GM21723 (cell line): ENCODE results near the gene COMMD6.
"Not testable (repeated sequence)": the region's sequence is repeated elsewhere in the genome, so short reads cannot be mapped to it uniquely, and the experiment has no call there.

Source experiments
- ATAC-seq: cut with Tn5 transposase; IDR thresholded peaks from one replicate; pipeline ENCODE4 v1.9.1; 2021; ENCODE audit warnings: mild to moderate bottlenecking, moderate library complexity; ENCODE audit not compliant: unreplicated experiment

COMMD6 gene

GRCh38 chr13:75537401-75538365 is at the start of gene COMMD6:
Gene COMMD6, minus strand, starts transcription at chr13:75537841. Its CDS starts 36 bp downstream, at chr13:75537805.
- ATAC-seq = peak; percentile 99

- no peak for ATAC-seq
These were observed 47.5 kb upstream of the COMMD6 start for GRCh38 chr13:75585153-75585552.

- no peak for ATAC-seq
These were observed 45.5 kb upstream of the COMMD6 start for GRCh38 chr13:75583091-75583490.

- no peak for ATAC-seq
These were observed 44.4 kb upstream of the COMMD6 start for GRCh38 chr13:75581874-75582640.

GRCh38 chr13:75579529-75579928 is 41.9 kb upstream of the COMMD6 start:
- peak; percentile 72 for ATAC-seq

- no peak for ATAC-seq
These were observed 31.9 kb upstream of the COMMD6 start for GRCh38 chr13:75569576-75569975.

- ATAC-seq = no peak
These were observed 29.0 kb upstream of the COMMD6 start for GRCh38 chr13:75566658-75567057.

GRCh38 chr13:75558145-75558840 is 20.7 kb upstream of the COMMD6 start:
- no peak for ATAC-seq

- no peak for ATAC-seq
These were observed 19.3 kb upstream of the COMMD6 start for GRCh38 chr13:75556961-75557360.

GRCh38 chr13:75555836-75556235 is 18.2 kb upstream of the COMMD6 start:
- ATAC-seq = no peak

GRCh38 chr13:75554981-75555380 is 17.3 kb upstream of the COMMD6 start:
- no peak for ATAC-seq

GRCh38 chr13:75554464-75554863 is 16.8 kb upstream of the COMMD6 start:
- ATAC-seq = no peak

GRCh38 chr13:75550159-75550567 is 12.5 kb upstream of the COMMD6 start:
- ATAC-seq = peak; percentile 26

- peak; percentile 97 for ATAC-seq
These were observed 11.9 kb upstream of the COMMD6 start, which contains the start of gene UCHL3 for GRCh38 chr13:75549262-75550158. Gene UCHL3, plus strand, starts transcription at chr13:75549791. Its CDS starts 30 bp downstream, at chr13:75549821.

- no peak for ATAC-seq
These were observed 10.3 kb upstream of the COMMD6 start for GRCh38 chr13:75547917-75548316.

- ATAC-seq = not testable (repeated sequence)
These were observed 7.7 kb upstream of the COMMD6 start for GRCh38 chr13:75545386-75545785.

GRCh38 chr13:75544681-75545330 is 7.2 kb upstream of the COMMD6 start:
- no peak for ATAC-seq

- ATAC-seq = no peak
These were observed 4.3 kb upstream of the COMMD6 start for GRCh38 chr13:75541961-75542360.

GRCh38 chr13:75541287-75541686 is 3.6 kb upstream of the COMMD6 start:
- ATAC-seq = no peak
